HUES48 (cell line): ENCODE measurements around the gene CARS1.
"Not testable (repeated sequence)": the region's sequence is repeated elsewhere in the genome, so short reads cannot be mapped to it uniquely, and the experiment has no call there.

Experiments used
- H3K27ac ChIP-seq: one replicate; pipeline ENCODE4 v1.7.0; 2013; ENCODE audit warnings: low read depth, low read length, inconsistent platforms
- H3K27me3 ChIP-seq: 2 replicates; pipeline ENCODE4 v1.6.1; 2013; ENCODE audit warnings: mild to moderate bottlenecking, low read length; ENCODE audit not compliant: control insufficient read depth, insufficient read depth
- H3K36me3 ChIP-seq: 2 replicates; pipeline ENCODE4 v1.6.1; 2013; ENCODE audit warnings: low read length; ENCODE audit not compliant: control insufficient read depth, insufficient read depth
- H3K4me1 ChIP-seq: 2 replicates; pipeline ENCODE4 v1.6.1; 2013; ENCODE audit warnings: mild to moderate bottlenecking, low read length; ENCODE audit not compliant: control insufficient read depth, insufficient read depth
- H3K4me3 ChIP-seq: 2 replicates; pipeline ENCODE4 v1.5.1; 2013; ENCODE audit warnings: mild to moderate bottlenecking, low read depth, low read length
- H3K9ac ChIP-seq: 2 replicates; pipeline ENCODE4 v1.6.1; 2013; ENCODE audit warnings: mild to moderate bottlenecking, low read depth, low read length, moderate library complexity
- H3K9me3 ChIP-seq: 2 replicates; pipeline ENCODE4 v1.6.1; 2013; ENCODE audit warnings: low read length; ENCODE audit not compliant: control insufficient read depth, insufficient read depth

The CARS1 gene

DNA sequence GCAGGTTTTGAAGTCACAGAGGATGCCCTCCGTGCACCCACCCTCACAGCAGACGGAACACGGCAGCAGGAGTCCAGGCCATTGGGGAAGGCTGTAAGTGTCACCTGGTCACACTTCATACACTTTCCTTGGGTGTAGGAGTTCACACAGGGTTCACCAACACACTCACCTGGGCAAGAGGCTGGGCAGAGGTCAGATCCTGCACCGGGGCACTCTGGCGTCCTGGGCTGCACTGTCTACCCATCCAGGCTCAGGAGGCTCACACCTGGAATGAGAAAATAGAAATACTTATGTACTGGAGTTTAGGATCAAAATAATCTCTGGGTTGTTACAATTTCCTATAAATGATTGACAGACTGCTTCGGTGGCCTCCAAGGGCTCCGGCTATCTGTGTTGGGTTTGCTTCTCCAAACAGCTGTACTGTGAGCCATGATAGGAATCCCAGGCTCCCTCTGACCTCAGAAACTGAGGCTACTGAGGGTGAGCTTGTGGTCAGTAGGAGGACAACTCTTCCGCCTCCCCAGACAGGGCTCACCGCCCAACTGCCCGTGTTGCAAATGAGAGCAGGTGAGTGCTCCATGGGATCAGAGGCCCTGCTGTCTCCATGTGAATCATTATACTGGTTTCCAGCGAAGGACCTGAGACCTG is 20.1 kb upstream of the CARS1 start:
- H3K36me3 ChIP-seq = no peaks in the 10 kb centered on the region

GRCh38 chr11:3074912-3075589 is 17.8 kb upstream of the CARS1 start:
- no peaks in the 10 kb centered on the region for H3K4me1 ChIP-seq
- no peak overlapping the region for H3K4me3 ChIP-seq
- no peaks in the 10 kb centered on the region for H3K9me3 ChIP-seq
- H3K27me3 ChIP-seq = no peaks in the 10 kb centered on the region
- H3K36me3 ChIP-seq = no peaks in the 10 kb centered on the region
- no peak overlapping the region for H3K9ac ChIP-seq
- no peak overlapping the region for H3K27ac ChIP-seq

More for the DNA sequence above, 20.1 kb upstream of the CARS1 start:
- no peaks in the 10 kb centered on the region for H3K4me1 ChIP-seq
- no peak overlapping the region for H3K27ac ChIP-seq
- H3K9me3 ChIP-seq = no peaks in the 10 kb centered on the region
- no peak overlapping the region for H3K4me3 ChIP-seq
- no peaks in the 10 kb centered on the region for H3K27me3 ChIP-seq
- no peak overlapping the region for H3K9ac ChIP-seq

DNA sequence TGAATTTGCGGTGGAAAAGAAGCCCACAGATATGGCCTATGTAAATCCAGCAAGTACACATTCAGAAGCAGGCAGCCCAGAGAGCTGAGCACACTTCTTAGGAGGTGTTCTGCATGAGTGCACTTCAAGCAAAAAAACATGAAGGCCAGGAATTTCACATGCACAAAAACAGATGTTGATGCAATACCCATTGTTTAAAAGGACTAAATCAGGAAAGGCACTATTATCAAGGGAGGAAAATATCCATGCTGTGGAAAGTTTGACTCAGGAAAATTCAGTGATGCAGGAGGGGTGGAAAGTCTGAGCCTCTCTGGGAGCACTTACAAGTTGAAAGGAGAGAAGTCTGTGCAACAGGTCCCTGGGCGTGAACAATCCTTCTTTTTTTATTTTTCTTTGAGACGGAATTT is 15.8 kb upstream of the CARS1 start:
- H3K36me3 ChIP-seq = no peaks in the 10 kb centered on the region
- no peak overlapping the region for H3K27ac ChIP-seq
- no peaks in the 10 kb centered on the region for H3K27me3 ChIP-seq
- no peaks in the 10 kb centered on the region for H3K4me1 ChIP-seq
- no peak overlapping the region for H3K9ac ChIP-seq
- no peaks in the 10 kb centered on the region for H3K9me3 ChIP-seq
- H3K4me3 ChIP-seq = no peak overlapping the region

DNA sequence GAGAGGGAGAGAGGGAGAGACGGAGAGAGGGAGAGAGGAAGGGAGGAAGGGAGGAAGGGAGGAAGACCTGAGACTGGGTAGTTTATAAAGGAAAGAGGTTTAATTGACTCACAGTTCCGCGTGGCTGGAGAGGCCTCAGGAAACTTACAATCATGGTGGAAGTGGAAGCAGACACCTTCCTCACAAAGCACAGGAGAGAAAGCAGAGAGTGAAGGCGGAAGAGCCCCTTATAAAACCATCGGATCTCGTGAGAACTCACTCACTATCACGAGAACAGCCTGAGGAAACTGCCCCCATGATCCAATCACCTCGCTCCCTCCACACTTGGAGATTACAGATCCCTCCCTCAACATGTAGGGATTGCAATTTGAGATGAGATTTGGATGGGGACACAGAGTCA is 12.2 kb upstream of the CARS1 start:
- H3K9me3 ChIP-seq = peaks cover 13% of the 10 kb centered on the region
- H3K27ac ChIP-seq = no peak overlapping the region
- no peaks in the 10 kb centered on the region for H3K27me3 ChIP-seq
- peaks cover 2% of the 10 kb centered on the region for H3K4me1 ChIP-seq
- H3K36me3 ChIP-seq = no peaks in the 10 kb centered on the region
- H3K9ac ChIP-seq = no peak overlapping the region
- H3K4me3 ChIP-seq = no peak overlapping the region

DNA sequence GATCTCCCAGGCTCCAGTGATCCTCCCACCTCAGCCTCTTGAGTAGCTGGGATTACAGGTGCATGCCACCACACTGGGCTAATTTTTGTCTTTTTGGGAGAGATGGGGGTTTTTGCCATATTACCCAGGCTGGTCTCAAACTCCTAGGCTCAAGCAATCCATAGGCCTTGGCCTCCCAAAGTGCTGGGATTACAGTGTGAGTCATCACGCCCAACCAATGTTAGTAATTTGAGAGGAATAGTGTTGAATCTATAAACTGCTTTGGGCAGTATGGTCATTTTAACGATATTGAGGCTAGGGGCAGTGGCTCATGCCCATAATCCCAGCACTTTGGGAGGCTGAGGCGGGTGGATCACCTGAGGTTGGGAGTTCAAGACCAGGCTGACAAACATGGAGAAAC is 9.1 kb upstream of the CARS1 start:
- not testable (repeated sequence) for H3K27me3 ChIP-seq, H3K36me3 ChIP-seq, H3K9ac ChIP-seq, H3K27ac ChIP-seq, H3K4me3 ChIP-seq
- Histone ChIP-seq H3K9me3 (peaks cover 15% of the 10 kb centered on the region), H3K4me1 (peaks cover 12% of the 10 kb centered on the region)

DNA sequence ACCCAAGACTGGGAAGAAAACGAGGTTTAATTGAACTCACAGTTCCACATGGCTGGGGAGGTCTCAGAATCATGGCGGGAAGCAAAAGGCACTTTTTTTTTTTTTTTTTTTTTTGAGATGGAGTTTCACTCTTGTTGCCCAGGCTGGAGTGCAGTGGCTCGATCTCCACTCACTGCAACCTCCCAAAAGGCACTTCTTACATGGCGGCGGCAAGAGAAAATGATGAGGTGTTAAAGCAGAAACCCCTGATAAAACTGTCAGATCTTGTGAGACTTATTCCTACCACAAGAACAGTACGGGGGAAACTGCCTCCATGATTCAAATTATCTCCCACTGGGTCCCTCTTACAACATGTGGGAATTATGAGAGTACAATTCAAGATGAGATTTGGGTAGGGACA is 7.5 kb upstream of the CARS1 start:
- Histone ChIP-seq H3K4me1 (peaks cover 12% of the 10 kb centered on the region), H3K9me3 (peaks cover 15% of the 10 kb centered on the region), H3K27ac (peak overlapping the region; percentile 77)
- not testable (repeated sequence) for H3K27me3 ChIP-seq, H3K4me3 ChIP-seq, H3K36me3 ChIP-seq, H3K9ac ChIP-seq

GRCh38 chr11:3063876-3064275 is 6.7 kb upstream of the CARS1 start:
- H3K27me3 ChIP-seq, H3K9ac ChIP-seq, H3K36me3 ChIP-seq, H3K4me3 ChIP-seq: not testable (repeated sequence)
- Histone ChIP-seq H3K9me3 (peaks cover 15% of the 10 kb centered on the region), H3K4me1 (peaks cover 12% of the 10 kb centered on the region), H3K27ac (peak overlapping the region; percentile 77)

DNA sequence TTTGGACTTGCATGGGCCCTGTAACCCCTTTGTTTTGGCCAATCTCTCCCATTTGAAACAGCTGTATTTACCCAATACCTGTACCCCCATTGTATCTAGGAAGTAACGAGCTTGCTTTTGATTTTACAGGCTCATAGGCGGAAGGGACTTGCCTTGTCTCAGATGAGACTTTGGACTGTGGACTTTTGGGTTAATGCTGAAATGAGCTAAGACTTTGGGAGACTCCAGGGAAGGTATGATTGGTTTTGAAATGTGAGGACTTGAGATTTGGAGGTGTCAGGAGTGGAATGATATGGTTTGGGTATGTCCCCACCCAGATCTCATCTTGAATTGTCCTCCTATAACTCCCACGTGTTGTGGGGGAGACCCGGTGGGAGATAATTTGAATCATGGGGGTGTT is 6.2 kb upstream of the CARS1 start:
- H3K4me1 ChIP-seq = peaks cover 12% of the 10 kb centered on the region
- not testable (repeated sequence) for H3K27me3 ChIP-seq, H3K4me3 ChIP-seq, H3K36me3 ChIP-seq, H3K9ac ChIP-seq
- peaks cover 15% of the 10 kb centered on the region for H3K9me3 ChIP-seq
- H3K27ac ChIP-seq = peak overlapping the region; percentile 77

GRCh38 chr11:3060436-3061025 is 3.3 kb upstream of the CARS1 start:
- no peak overlapping the region for H3K27ac ChIP-seq
- no peak overlapping the region for H3K4me3 ChIP-seq
- no peak overlapping the region for H3K9ac ChIP-seq
- H3K27me3 ChIP-seq = no peaks in the 10 kb centered on the region
- H3K9me3 ChIP-seq = peaks cover 13% of the 10 kb centered on the region
- H3K4me1 ChIP-seq = peaks cover 22% of the 10 kb centered on the region
- H3K36me3 ChIP-seq = no peaks in the 10 kb centered on the region

- H3K27me3 ChIP-seq = no peaks in the 10 kb centered on the region
- no peaks in the 10 kb centered on the region for H3K9me3 ChIP-seq
- H3K4me1 ChIP-seq = peaks cover 16% of the 10 kb centered on the region
- H3K9ac ChIP-seq = no peak overlapping the region
- no peak overlapping the region for H3K27ac ChIP-seq
- H3K4me3 ChIP-seq = no peak overlapping the region
- peaks cover 10% of the 10 kb centered on the region for H3K36me3 ChIP-seq
Measured at GRCh38 chr11:3058753-3059664, 1.8 kb upstream of the CARS1 start.
